HepG2 (cell line): ENCODE results near the gene MADD. TPM values are rescaled to one million over a fixed set of nuclear protein-coding genes. Genes with fewer than 3 reads are reported as not detected.
A peak's percentile ranks its signal among the peaks of the same experiment; 100 is the strongest.

Source experiments
- ATAC-seq: fragments of 200-7000 bp; cut with Tn5 transposase; 3 replicates; pipeline ENCODE4 v1.9.1; 2020; ENCODE audit warnings: mild to moderate bottlenecking, moderate library complexity
- BruUV-seq: library from RNA; stranded (reverse); fragments of 400-500 nt; replicated peaks from 2 replicates; lab custom pipeline; 2021; lab: Mats Ljungman, UMichigan
- CTCF ChIA-PET: fragments of 300-600 bp; formaldehyde crosslinking; extraction: SDS; loops from one replicate; lab custom pipeline; 2021; ENCODE audit warnings: low total read pairs, inconsistent platforms, low intra/inter-chr PET ratio; lab: Yijun Ruan, JAX
- POLR2A ChIA-PET: fragments of 350-600 bp; sonication (Branson Sonifier 250); formaldehyde crosslinking; loops from one replicate; lab custom pipeline; 2020; ENCODE audit warnings: antibody characterized with exemption, inconsistent platforms; lab: Yijun Ruan, JAX
- DNase-seq: peaks from one replicate; pipeline ENCODE4 v3.0.0-alpha.2; 2015; ENCODE audit warnings: low spot score
- FAIRE-seq: peaks from 3 replicates; lab custom pipeline; 2011; peaks lifted over from hg19 to GRCh38; lab: Jason Lieb, UNC
- H2AFZ ChIP-seq: one replicate; pipeline ENCODE4 v1.6.1; 2011; ENCODE audit warnings: low read length, inconsistent platforms
- H3K27ac ChIP-seq: fragments of 300-600 bp; 3 replicates; pipeline ENCODE4 v1.8.0; 2011; ENCODE audit warnings: mixed run types, mild to moderate bottlenecking, mixed read lengths, low read length, inconsistent platforms; ENCODE audit not compliant: insufficient read depth; ENCODE audit errors: extremely low read length
- H3K27me3 ChIP-seq, 2 experiments: fragments of 200-600 bp in 1 of 2; 2 replicates in 1 of 2; 3 replicates in 1 of 2; pipeline versions ENCODE4 v1.6.0 to v1.8.0; 2011; ENCODE audit warnings: low read length in 2 of 2, mild to moderate bottlenecking in 2 of 2, moderate library complexity in 2 of 2, inconsistent platforms in 1 of 2; ENCODE audit not compliant: insufficient read depth in 2 of 2, control insufficient read depth in 1 of 2
- H3K36me3 ChIP-seq, 2 experiments: fragments of 200-600 bp in 1 of 2; replicated peaks in 1 of 2; 2 replicates in 1 of 2; 3 replicates in 1 of 2; pipeline versions ENCODE4 v1.5.1 to v1.8.0; 2011; ENCODE audit warnings: low read length in 2 of 2, inconsistent platforms in 1 of 2; ENCODE audit not compliant: insufficient read depth in 2 of 2, control insufficient read depth in 1 of 2
- H3K4me1 ChIP-seq: 2 replicates; pipeline ENCODE4 v1.5.1; 2012; ENCODE audit warnings: low read length, inconsistent platforms; ENCODE audit not compliant: insufficient read depth
- H3K4me2 ChIP-seq: 2 replicates; pipeline ENCODE4 v1.6.0; 2011; ENCODE audit warnings: low read depth, low read length, inconsistent platforms
- H3K4me3 ChIP-seq, 3 experiments: fragments of 200-600 bp in 1 of 3; sonication (generic), shearing (Covaris generic) in 1 of 3; replicated peaks in 1 of 3; 2 replicates each; pipeline ENCODE4 v1.5.1; 2011 to 2016; ENCODE audit warnings: low read length in 3 of 3, inconsistent platforms in 2 of 3, low read depth in 2 of 3, mild to moderate bottlenecking in 2 of 3, control low read depth in 1 of 3, mixed read lengths in 1 of 3; ENCODE audit not compliant: insufficient read depth in 1 of 3
- H3K79me2 ChIP-seq: one replicate; pipeline ENCODE4 v1.6.1; 2011; ENCODE audit warnings: low read length, inconsistent platforms; ENCODE audit not compliant: insufficient read depth
- H3K9ac ChIP-seq: 2 replicates; pipeline ENCODE4 v1.6.0; 2011; ENCODE audit warnings: mild to moderate bottlenecking, low read depth, low read length, inconsistent platforms; ENCODE audit not compliant: insufficient read depth
- H3K9me3 ChIP-seq: 2 replicates; pipeline ENCODE4 v1.5.1; 2012; ENCODE audit warnings: mild to moderate bottlenecking, low read length
- H4K20me1 ChIP-seq: 2 replicates; pipeline ENCODE4 v1.6.0; 2011; ENCODE audit warnings: inconsistent platforms, mild to moderate bottlenecking, low read length, moderate library complexity; ENCODE audit not compliant: insufficient read depth
- AGO2 ChIP-seq: fragments of 200-400 bp; formaldehyde crosslinking; optimal IDR thresholded peaks from 2 replicates; pipeline ENCODE3; 2017; ENCODE audit warnings: mild to moderate bottlenecking, low read depth, low read length, moderate library complexity
- ATRX ChIP-seq: sonication (generic); formaldehyde crosslinking; IDR thresholded peaks from 2 replicates; pipeline ENCODE4 v1.4.0; 2020; ENCODE audit warnings: missing genetic modification reagents, borderline replicate concordance
- RBAK ChIP-seq: sonication (generic); formaldehyde crosslinking; IDR thresholded peaks from 2 replicates; pipeline ENCODE4 v1.5.1; 2020; ENCODE audit warnings: mild to moderate bottlenecking, missing genetic modification reagents
- ZNF235 ChIP-seq: sonication (generic); formaldehyde crosslinking; IDR thresholded peaks from 2 replicates; pipeline ENCODE4 v1.8.1; 2023; ENCODE audit warnings: mild to moderate bottlenecking, missing genetic modification reagents, borderline replicate concordance
- ZNF687 ChIP-seq: sonication (generic); formaldehyde crosslinking; IDR thresholded peaks from 2 replicates; pipeline ENCODE4 v1.5.1; 2020; ENCODE audit warnings: mild to moderate bottlenecking, missing genetic modification reagents, moderate library complexity
- ZNF841 ChIP-seq: sonication (generic); formaldehyde crosslinking; IDR thresholded peaks from 2 replicates; pipeline ENCODE4 v1.8.1; 2023; ENCODE audit warnings: missing genetic modification reagents, borderline replicate concordance
- WGBS: methylation state at CpG from one replicate; pipeline ENCODE4 v1.1.6; 2017; ENCODE audit warnings: low lambda C conversion rate; 5-methylcytosine and 5-hydroxymethylcytosine counted together
- in situ Hi-C: cut with HindIII; loops from 2 replicates; pipeline ENCODE4 v1.10.0; 2017; ENCODE audit warnings: low pct_unique_long_range_greater_than_20kb; ENCODE audit not compliant: extremely low pct_ligation_motif_present
- intact Hi-C: fragments of 100-400 bp; cut with micrococcal nuclease; formaldehyde crosslinking; loops from one replicate; pipeline ENCODE4 v1.10.0; 2022; ENCODE audit not compliant: unreplicated experiment
- polyA plus RNA-seq, 8 experiments: library from polyadenylated mRNA; depleted of rRNA in 3 of 8; stranded (reverse) in 7 of 8; unstranded in 1 of 8; fragments of >200 nt; fragmentation: Illumina TruSeq in 4 of 8; extraction: Trizol in 4 of 8; gene quantifications; 2 replicates each; pipeline versions ENCODE4 v1.2.1 to v1.2.3, GENCODE V29; 2011 to 2016; ENCODE audit warnings: low read depth in 4 of 8, missing spikeins in 1 of 8, mixed read lengths in 1 of 8; ENCODE audit not compliant: insufficient read depth in 1 of 8
- total RNA-seq, 5 experiments: library from RNA; depleted of rRNA; stranded (reverse); fragments of >200 nt; fragmentation: Illumina TruSeq; extraction: Trizol; gene quantifications; 2 replicates each; pipeline ENCODE4 v1.2.3, GENCODE V29; 2016; ENCODE audit warnings: low read depth in 1 of 5
- TF ChIP-seq, protein P1 (sequence below): IDR thresholded peaks from 2 replicates; pipeline ENCODE4 v1.6.1; 2016; ENCODE audit warnings: low read depth, borderline replicate concordance

The MADD gene
- total and polyA plus RNA-seq, 2 of the 13 experiments (the other 11 are each of a cell fraction or from before 2014, with no cell fraction given) = 18.0 to 29.2 TPM

GRCh38 chr11:47235163-47235562 is 34.8 kb upstream of the MADD start:
- H4K20me1 ChIP-seq = no peaks in the 10 kb centered on the region; the same call in 1 of the 2 replicates
- POLR2A ChIA-PET = interaction anchor here (1.0 to 4.7 kb wide), 6 partner anchors 10 to 57 kb away, joined by 3 to 25 read pairs (median 6); partner anchors contain the start of genes ACP2, DDB2 and NR1H3
- WGBS = 94% methylated on average over 12 of the region's 12 CpGs
- no peaks in the 10 kb centered on the region for H3K9me3 ChIP-seq
- no peak overlapping the region for H2AFZ ChIP-seq
- H3K79me2 ChIP-seq = no peaks in the 10 kb centered on the region
- no peak for FAIRE-seq
- ATAC-seq = no peak
- no peak overlapping the region for H3K9ac ChIP-seq
- BruUV-seq = no TSS peak
- intact Hi-C loops = no loop called here
- H3K36me3 ChIP-seq = peaks cover 14 to 38% of the 10 kb centered on the region in 2 experiments
- no peak overlapping the region for H3K27ac ChIP-seq
- no peak overlapping the region for H3K4me2 ChIP-seq
- H3K27me3 ChIP-seq = no peaks in the 10 kb centered on the region
- no peak overlapping the region for H3K4me3 ChIP-seq
- in situ Hi-C loops = no loop called here
- no peak for DNase-seq
- peaks cover 16% of the 10 kb centered on the region for H3K4me1 ChIP-seq
- CTCF ChIA-PET = interaction anchor here (2.3 kb wide), 1 partner anchor 120 kb away, joined by 9 read pairs; no protein-coding TSS in a partner anchor
- TF ChIP-seq ZNF841 (CRISPR knock-in tag) = no peak
- no peak for TF ChIP-seq ATRX (CRISPR knock-in tag)
- no peak for TF ChIP-seq RBAK
- TF ChIP-seq ZNF235 (CRISPR knock-in tag) = no peak
- TF ChIP-seq, protein P1, sequence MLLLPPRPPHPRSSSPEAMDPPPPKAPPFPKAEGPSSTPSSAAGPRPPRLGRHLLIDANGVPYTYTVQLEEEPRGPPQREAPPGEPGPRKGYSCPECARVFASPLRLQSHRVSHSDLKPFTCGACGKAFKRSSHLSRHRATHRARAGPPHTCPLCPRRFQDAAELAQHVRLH (CRISPR knock-in tag) = no peak
- peak; percentile 72 for TF ChIP-seq AGO2
- TF ChIP-seq ZNF687 (CRISPR knock-in tag) = 0 out of 2 replicates have a peak, but pooled peaks have one; percentile 20
